Loucy (cell line): ENCODE data around the gene MED17.

ENCODE experiments used
- H2AFZ ChIP-seq: fragments of 200-600 bp; sonication (generic); 2 replicates; pipeline ENCODE4 v1.6.0; 2016; ENCODE audit warnings: antibody characterized with exemption, mild to moderate bottlenecking, low read length, moderate library complexity
- H3F3A ChIP-seq: fragments of 200-600 bp; 2 replicates; pipeline ENCODE4 v1.6.0; 2016; ENCODE audit warnings: antibody characterized with exemption, low read depth, mild to moderate bottlenecking
- H3K27me3 ChIP-seq: fragments of 200-600 bp; sonication (generic); 2 replicates; pipeline ENCODE4 v1.6.1; 2014; ENCODE audit warnings: low read length, mild to moderate bottlenecking; ENCODE audit not compliant: insufficient read depth, poor library complexity, severe bottlenecking
- H3K36me3 ChIP-seq: fragments of 200-600 bp; sonication (generic); 2 replicates; pipeline ENCODE4 v1.6.1; 2016; ENCODE audit warnings: low read length; ENCODE audit not compliant: insufficient read depth
- H3K4me1 ChIP-seq: fragments of 200-600 bp; sonication (generic); 2 replicates; pipeline ENCODE4 v1.5.1; 2014; ENCODE audit warnings: low read length, mild to moderate bottlenecking; ENCODE audit not compliant: insufficient read depth, poor library complexity, severe bottlenecking
- H3K4me2 ChIP-seq: fragments of 200-600 bp; sonication (generic); 2 replicates; pipeline ENCODE4 v1.6.0; 2014; ENCODE audit warnings: antibody characterized with exemption, low read length, low read depth, mild to moderate bottlenecking; ENCODE audit not compliant: poor library complexity, severe bottlenecking
- H3K4me3 ChIP-seq: fragments of 200-600 bp; sonication (generic); 2 replicates; pipeline ENCODE4 v1.5.1; 2014; ENCODE audit warnings: low read length, mild to moderate bottlenecking, mixed read lengths; ENCODE audit not compliant: poor library complexity, severe bottlenecking
- H3K79me2 ChIP-seq: fragments of 200-600 bp; sonication (generic); 2 replicates; pipeline ENCODE4 v1.6.1; 2014; ENCODE audit warnings: low read length; ENCODE audit not compliant: insufficient read depth
- H3K9ac ChIP-seq: fragments of 200-600 bp; sonication (generic); 2 replicates; pipeline ENCODE4 v1.6.0; 2014; ENCODE audit warnings: mild to moderate bottlenecking, low read depth, low read length, moderate library complexity; ENCODE audit not compliant: poor library complexity, severe bottlenecking
- H3K9me2 ChIP-seq: fragments of 200-600 bp; sonication (generic); replicated peaks from 2 replicates; pipeline ENCODE4 v1.6.1; 2016; ENCODE audit warnings: low read depth, low read length, mixed read lengths
- H3K9me3 ChIP-seq: fragments of 200-600 bp; sonication (generic); 2 replicates; pipeline ENCODE4 v1.6.1; 2014; ENCODE audit warnings: mild to moderate bottlenecking, antibody characterized with exemption, low read length, low read depth; ENCODE audit not compliant: insufficient read depth
- H4K20me1 ChIP-seq: fragments of 200-600 bp; sonication (generic); 2 replicates; pipeline ENCODE4 v1.6.0; 2014; ENCODE audit warnings: antibody characterized with exemption, low read length, mild to moderate bottlenecking; ENCODE audit not compliant: insufficient read depth, poor library complexity, severe bottlenecking
- CTCF ChIP-seq: fragments of 200-600 bp; sonication (generic); conservative IDR thresholded peaks from 2 replicates; pipeline ENCODE4 v1.5.1; 2014; ENCODE audit warnings: mild to moderate bottlenecking, antibody characterized with exemption, low read length
- EZH2phosphoT487 ChIP-seq: fragments of 200-600 bp; IDR thresholded peaks from 2 replicates; pipeline ENCODE4 v1.6.1; 2018; ENCODE audit warnings: antibody characterized with exemption, mild to moderate bottlenecking, moderate library complexity, borderline replicate concordance

MED17 gene

GRCh38 chr11:93784935-93785360 is 866 bp downstream of the MED17 start:
- Histone ChIP-seq H3F3A (no peaks in the 10 kb centered on the region), H3K4me3 (peak overlapping the region; percentile 83), H3K79me2 (peaks cover 66% of the 10 kb centered on the region), H3K9me3 (no peaks in the 10 kb centered on the region), H3K4me2 (peak overlapping the region; percentile 80), H4K20me1 (peaks cover 52% of the 10 kb centered on the region), H3K36me3 (peaks cover 14% of the 10 kb centered on the region; the same call in 1 of the 2 replicates), H3K4me1 (peaks cover 39% of the 10 kb centered on the region), H3K9me2 (no peaks in the 10 kb centered on the region), H3K27me3 (peaks cover 8% of the 10 kb centered on the region), H3K9ac (peak overlapping the region; percentile 98), H2AFZ (no peak overlapping the region; the same call in 1 of the 2 replicates)
- TF ChIP-seq EZH2phosphoT487: no peak
- TF ChIP-seq CTCF: no peak

GRCh38 chr11:93791493-93791892 is 7.4 kb downstream of the MED17 start:
- H4K20me1 ChIP-seq: peaks cover 64% of the 10 kb centered on the region

GRCh38 chr11:93796441-93797231 is 12.6 kb downstream of the MED17 start:
- no peaks in the 10 kb centered on the region for H3K4me1 ChIP-seq
- peaks cover 30% of the 10 kb centered on the region for H3K79me2 ChIP-seq
- H3K9me2 ChIP-seq: no peaks in the 10 kb centered on the region
- TF ChIP-seq EZH2phosphoT487 (no peak), CTCF (no peak)
- no peak overlapping the region for H3K4me3 ChIP-seq
- H3K4me2 ChIP-seq: no peak overlapping the region
- H4K20me1 ChIP-seq: peaks cover 36% of the 10 kb centered on the region
- H3K9me3 ChIP-seq: no peaks in the 10 kb centered on the region
- no peaks in the 10 kb centered on the region for H3K27me3 ChIP-seq
- H3F3A ChIP-seq: no peaks in the 10 kb centered on the region
- H3K36me3 ChIP-seq: peaks cover 84% of the 10 kb centered on the region
- H2AFZ ChIP-seq: no peak overlapping the region
- H3K9ac ChIP-seq: no peak overlapping the region

More at GRCh38 chr11:93791493-93791892, 7.4 kb downstream of the MED17 start:
- Histone ChIP-seq H2AFZ (no peak overlapping the region), H3F3A (no peaks in the 10 kb centered on the region), H3K4me1 (peaks cover 29% of the 10 kb centered on the region), H3K4me2 (peak overlapping the region; percentile 80), H3K9me2 (no peaks in the 10 kb centered on the region), H3K79me2 (peaks cover 63% of the 10 kb centered on the region), H3K4me3 (no peak overlapping the region), H3K9me3 (no peaks in the 10 kb centered on the region), H3K27me3 (no peaks in the 10 kb centered on the region), H3K36me3 (peaks cover 76% of the 10 kb centered on the region), H3K9ac (no peak overlapping the region)
- TF ChIP-seq CTCF (no peak), EZH2phosphoT487 (no peak)
